DOHH2 (cell line): ENCODE results near the gene ADGRB2.

Experiments used
- H3F3A ChIP-seq: fragments of 200-600 bp; sonication (generic), shearing (Covaris generic); 2 replicates; pipeline ENCODE4 v1.6.0; 2016; ENCODE audit warnings: antibody characterized with exemption, mild to moderate bottlenecking; ENCODE audit not compliant: control insufficient read depth, insufficient read depth
- H3K27ac ChIP-seq: fragments of 200-600 bp; sonication (generic); 2 replicates; pipeline ENCODE4 v1.5.1; 2014; ENCODE audit warnings: low read depth, mild to moderate bottlenecking, low read length, moderate library complexity
- H3K27me3 ChIP-seq: fragments of 200-600 bp; sonication (generic); 2 replicates; pipeline ENCODE4 v1.6.1; 2014; ENCODE audit warnings: mild to moderate bottlenecking, low read length, mixed read lengths; ENCODE audit not compliant: control insufficient read depth
- H3K36me3 ChIP-seq: fragments of 200-600 bp; sonication (generic); 2 replicates; pipeline ENCODE4 v1.6.1; 2014; ENCODE audit warnings: mild to moderate bottlenecking, low read length, moderate library complexity, mixed read lengths; ENCODE audit not compliant: control insufficient read depth
- H3K4me1 ChIP-seq: fragments of 200-600 bp; sonication (generic); 2 replicates; pipeline ENCODE4 v1.6.1; 2014; ENCODE audit warnings: mild to moderate bottlenecking, low read length, mixed read lengths; ENCODE audit not compliant: control insufficient read depth
- H3K4me2 ChIP-seq: fragments of 200-600 bp; sonication (generic); 2 replicates; pipeline ENCODE4 v1.6.0; 2014; ENCODE audit warnings: mild to moderate bottlenecking, low read length, moderate library complexity
- H3K4me3 ChIP-seq: fragments of 200-600 bp; sonication (generic); 2 replicates; pipeline ENCODE4 v1.5.1; 2014; ENCODE audit warnings: mild to moderate bottlenecking, low read length, mixed read lengths
- H3K79me2 ChIP-seq: fragments of 200-600 bp; sonication (generic); 2 replicates; pipeline ENCODE4 v1.6.1; 2014; ENCODE audit warnings: mild to moderate bottlenecking, low read length, mixed read lengths; ENCODE audit not compliant: control insufficient read depth
- H3K9me2 ChIP-seq: fragments of 200-600 bp; sonication (generic); replicated peaks from 2 replicates; pipeline ENCODE4 v1.6.1; 2014; ENCODE audit warnings: mild to moderate bottlenecking, low read length, mixed read lengths; ENCODE audit not compliant: control insufficient read depth
- H3K9me3 ChIP-seq: fragments of 200-600 bp; sonication (generic); 2 replicates; pipeline ENCODE4 v1.6.1; 2014; ENCODE audit warnings: antibody characterized with exemption, low read length, mixed read lengths; ENCODE audit not compliant: control insufficient read depth, insufficient read depth
- H4K20me1 ChIP-seq: fragments of 200-600 bp; sonication (generic); 2 replicates; pipeline ENCODE4 v1.6.0; 2014; ENCODE audit warnings: low read depth, mild to moderate bottlenecking, antibody characterized with exemption, low read length, moderate library complexity; ENCODE audit not compliant: control insufficient read depth, insufficient read depth
- CTCF ChIP-seq: fragments of 200-600 bp; sonication (generic); IDR thresholded peaks from one replicate; pipeline ENCODE4 v1.5.1; 2014; ENCODE audit warnings: antibody characterized with exemption, mild to moderate bottlenecking, low read depth, low read length; ENCODE audit not compliant: poor library complexity, severe bottlenecking
- EZH2phosphoT487 ChIP-seq: fragments of 200-600 bp; sonication (generic); IDR thresholded peaks from 2 replicates; pipeline ENCODE4 v1.6.1; 2017; ENCODE audit warnings: borderline replicate concordance, mild to moderate bottlenecking, antibody characterized with exemption, low read length, moderate library complexity, mixed read lengths

The ADGRB2 gene

GRCh38 chr1:31717341-31717740 is 46.8 kb downstream of the ADGRB2 start:
- no peaks in the 10 kb centered on the region for H4K20me1 ChIP-seq
- no peaks in the 10 kb centered on the region for H3K36me3 ChIP-seq
- H3K9me2 ChIP-seq, result no peaks in the 10 kb centered on the region
- H3K27ac ChIP-seq, result no peak overlapping the region
- no peak for TF ChIP-seq CTCF
- no peak for TF ChIP-seq EZH2phosphoT487
- no peak overlapping the region for H3K4me2 ChIP-seq
- no peak overlapping the region for H3K4me3 ChIP-seq
- no peaks in the 10 kb centered on the region for H3F3A ChIP-seq
- H3K4me1 ChIP-seq, result peaks cover 14% of the 10 kb centered on the region
- no peaks in the 10 kb centered on the region for H3K9me3 ChIP-seq
- no peaks in the 10 kb centered on the region for H3K79me2 ChIP-seq
- peaks cover 59% of the 10 kb centered on the region for H3K27me3 ChIP-seq

DNA sequence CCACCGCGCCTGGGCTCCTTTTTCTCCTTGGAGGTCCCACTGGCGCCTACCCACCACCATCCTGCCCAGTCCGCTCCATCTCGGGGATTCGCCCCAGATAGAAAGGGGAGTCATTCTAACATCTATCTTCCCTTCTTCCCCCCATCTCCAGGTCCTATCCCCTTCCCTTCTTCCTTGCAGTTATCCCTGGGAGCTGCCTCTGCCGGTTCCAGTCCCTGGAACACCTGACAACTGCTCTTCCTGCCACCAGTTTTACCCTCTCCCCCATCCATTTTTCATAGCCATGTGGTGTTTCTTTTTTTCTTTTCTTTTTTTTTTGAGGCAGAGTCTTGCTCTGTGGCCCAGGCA is 48.3 kb downstream of the ADGRB2 start:
- no peaks in the 10 kb centered on the region for H3K9me2 ChIP-seq
- H3K79me2 ChIP-seq, result no peaks in the 10 kb centered on the region
- no peak overlapping the region for H3K4me2 ChIP-seq
- no peaks in the 10 kb centered on the region for H3F3A ChIP-seq
- H3K9me3 ChIP-seq, result no peaks in the 10 kb centered on the region
- H3K4me3 ChIP-seq, result no peak overlapping the region
- H3K27ac ChIP-seq, result no peak overlapping the region
- no peak for TF ChIP-seq EZH2phosphoT487
- TF ChIP-seq CTCF, result no peak
- no peaks in the 10 kb centered on the region for H4K20me1 ChIP-seq
- H3K27me3 ChIP-seq, result peaks cover 61% of the 10 kb centered on the region
- H3K36me3 ChIP-seq, result no peaks in the 10 kb centered on the region
- peaks cover 14% of the 10 kb centered on the region for H3K4me1 ChIP-seq

- Histone ChIP-seq H3F3A (no peaks in the 10 kb centered on the region), H3K9me2 (no peaks in the 10 kb centered on the region), H3K36me3 (no peaks in the 10 kb centered on the region), H3K79me2 (no peaks in the 10 kb centered on the region), H3K4me2 (peak overlapping the region; percentile 55), H4K20me1 (no peaks in the 10 kb centered on the region), H3K27me3 (peaks cover 62% of the 10 kb centered on the region), H3K27ac (no peak overlapping the region), H3K9me3 (no peaks in the 10 kb centered on the region), H3K4me3 (no peak overlapping the region), H3K4me1 (peaks cover 14% of the 10 kb centered on the region)
- no peak for TF ChIP-seq EZH2phosphoT487
- TF ChIP-seq CTCF, result peak; percentile 51
These were observed 48.9 kb downstream of the ADGRB2 start for GRCh38 chr1:31715087-31715872.
